H1 (cell line): Measurements from ENCODE around the gene ADRB2. TPM values are rescaled to one million over a fixed set of nuclear protein-coding genes. Genes with fewer than 3 reads are reported as not detected.

ENCODE experiments used
- JUN ChIP-seq: IDR thresholded peaks from 2 replicates; pipeline ENCODE4 v1.6.1; 2011; ENCODE audit warnings: low read depth, mild to moderate bottlenecking, improper control_type of control experiment, low read length
- SP1 ChIP-seq: IDR thresholded peaks from 2 replicates; pipeline ENCODE4 v1.6.1; 2011; ENCODE audit warnings: low read depth, low read length
- polyA plus RNA-seq, 7 experiments: library from polyadenylated mRNA; depleted of rRNA in 3 of 7; stranded (reverse) in 5 of 7; unstranded in 2 of 7; fragments of >200 nt in 5 of 7; fragments of 200-250 nt in 2 of 7; gene quantifications; 1 replicate in 5 of 7; 2 replicates in 1 of 7; 4 replicates in 1 of 7; pipeline versions ENCODE4 v1.2.1 to v1.2.3, GENCODE V29; 2011 to 2013; ENCODE audit warnings: missing spikeins in 2 of 7, mixed read lengths in 2 of 7
- total RNA-seq: library from RNA; stranded (reverse); fragmentation: NEBNext Ultra II Directional; extraction: Animal tissue kit (Norgen Biotek cat#: 25700); gene quantifications from 2 replicates; pipeline ENCODE4 v1.2.1, GENCODE V29; 2021

The ADRB2 gene
- total and polyA plus RNA-seq, 2 of the 8 experiments (the other 6 are each of a cell fraction or from before 2014, with no cell fraction given), result 0.65 to 0.77 TPM

DNA sequence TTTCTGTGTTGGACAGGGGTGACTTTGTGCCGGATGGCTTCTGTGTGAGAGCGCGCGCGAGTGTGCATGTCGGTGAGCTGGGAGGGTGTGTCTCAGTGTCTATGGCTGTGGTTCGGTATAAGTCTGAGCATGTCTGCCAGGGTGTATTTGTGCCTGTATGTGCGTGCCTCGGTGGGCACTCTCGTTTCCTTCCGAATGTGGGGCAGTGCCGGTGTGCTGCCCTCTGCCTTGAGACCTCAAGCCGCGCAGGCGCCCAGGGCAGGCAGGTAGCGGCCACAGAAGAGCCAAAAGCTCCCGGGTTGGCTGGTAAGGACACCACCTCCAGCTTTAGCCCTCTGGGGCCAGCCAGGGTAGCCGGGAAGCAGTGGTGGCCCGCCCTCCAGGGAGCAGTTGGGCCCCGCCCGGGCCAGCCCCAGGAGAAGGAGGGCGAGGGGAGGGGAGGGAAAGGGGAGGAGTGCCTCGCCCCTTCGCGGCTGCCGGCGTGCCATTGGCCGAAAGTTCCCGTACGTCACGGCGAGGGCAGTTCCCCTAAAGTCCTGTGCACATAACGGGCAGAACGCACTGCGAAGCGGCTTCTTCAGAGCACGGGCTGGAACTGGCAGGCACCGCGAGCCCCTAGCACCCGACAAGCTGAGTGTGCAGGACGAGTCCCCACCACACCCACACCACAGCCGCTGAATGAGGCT lies at the start of gene ADRB2 (continued):
- no peak; the same call in 1 of the 2 replicates for TF ChIP-seq SP1
- TF ChIP-seq JUN, result no peak
